PC-9 (cell line): ENCODE results near the gene CEP20. TPM values are rescaled to one million over a fixed set of nuclear protein-coding genes. Genes with fewer than 3 reads are reported as not detected.
A peak's percentile ranks its signal among the peaks of the same experiment; 100 is the strongest.

Experiments used
- BruUV-seq: library from RNA; stranded (reverse); fragments of 400-500 nt; replicated peaks from 2 replicates; lab custom pipeline; 2021; lab: Mats Ljungman, UMichigan
- CTCF ChIA-PET: fragments of 300-600 bp; sonication (Branson Sonifier 250); formaldehyde crosslinking; loops from one replicate; lab custom pipeline; 2022; ENCODE audit warnings: antibody characterized with exemption; lab: Charles Lee
- POLR2A ChIA-PET: fragments of 300-600 bp; sonication (Branson Sonifier 250); formaldehyde crosslinking; loops from one replicate; lab custom pipeline; 2022; ENCODE audit warnings: antibody characterized with exemption; ENCODE audit not compliant: unreplicated experiment; lab: Charles Lee
- DNase-seq, 2 experiments: peaks; one replicate each; pipeline versions ENCODE4 v3.0.0 to v3.0.0-alpha.2; 2015 to 2022; ENCODE audit warnings: mixed read lengths in 1 of 2
- H2AFZ ChIP-seq: fragments of 200-600 bp; sonication (generic); 2 replicates; pipeline ENCODE4 v1.8.1; 2017; ENCODE audit warnings: antibody characterized with exemption
- H3F3A ChIP-seq: fragments of 200-600 bp; sonication (generic); 2 replicates; pipeline ENCODE4 v1.8.1; 2017; ENCODE audit warnings: antibody characterized with exemption, mild to moderate bottlenecking, low read depth; ENCODE audit not compliant: insufficient read depth
- H3K27ac ChIP-seq: fragments of 200-600 bp; sonication (generic); 2 replicates; pipeline ENCODE4 v1.6.1; 2016; ENCODE audit warnings: mixed run types
- H3K27me3 ChIP-seq: fragments of 200-600 bp; sonication (generic); 2 replicates; pipeline ENCODE4 v1.6.1; 2016; ENCODE audit warnings: low read depth, mixed run types; ENCODE audit not compliant: insufficient read depth
- H3K36me3 ChIP-seq: fragments of 200-600 bp; sonication (generic); 2 replicates; pipeline ENCODE4 v1.6.1; 2016; ENCODE audit warnings: low read depth, mixed run types
- H3K4me1 ChIP-seq: fragments of 200-600 bp; sonication (generic); replicated peaks from 2 replicates; pipeline ENCODE4 v1.6.1; 2016; ENCODE audit warnings: mixed run types; ENCODE audit not compliant: insufficient read depth
- H3K4me2 ChIP-seq: fragments of 200-600 bp; sonication (generic); 2 replicates; pipeline ENCODE4 v1.6.1; 2017; ENCODE audit warnings: mixed run types
- H3K4me3 ChIP-seq: fragments of 200-600 bp; sonication (generic); 2 replicates; pipeline ENCODE4 v1.6.1; 2016; ENCODE audit warnings: mixed run types
- H3K79me2 ChIP-seq: fragments of 200-600 bp; sonication (generic); 2 replicates; pipeline ENCODE4 v1.6.1; 2017; ENCODE audit warnings: low read depth, mixed run types
- H3K9me2 ChIP-seq: fragments of 200-600 bp; sonication (generic); 2 replicates; pipeline ENCODE4 v1.8.1; 2017; ENCODE audit warnings: mild to moderate bottlenecking; ENCODE audit not compliant: insufficient read depth
- H3K9me3 ChIP-seq: fragments of 200-600 bp; sonication (generic); 2 replicates; pipeline ENCODE4 v1.8.1; 2016; ENCODE audit warnings: low read depth; ENCODE audit not compliant: insufficient read depth
- H4K20me1 ChIP-seq: fragments of 200-600 bp; sonication (generic); 2 replicates; pipeline ENCODE4 v1.8.1; 2017; ENCODE audit not compliant: insufficient read depth
- CTCF ChIP-seq: fragments of 200-600 bp; sonication (generic); conservative IDR thresholded peaks from 2 replicates; pipeline ENCODE4 v1.6.1; 2017; ENCODE audit warnings: mixed run types, antibody characterized with exemption, mild to moderate bottlenecking, moderate library complexity
- EZH2 ChIP-seq: fragments of 200-600 bp; sonication (generic); IDR thresholded peaks from 2 replicates; pipeline ENCODE4 v1.8.0; 2017; ENCODE audit warnings: antibody characterized with exemption, low read depth
- intact Hi-C: fragments of 100-400 bp; cut with micrococcal nuclease; formaldehyde crosslinking; loops from one replicate; pipeline ENCODE4 v1.10.0; 2022; ENCODE audit not compliant: unreplicated experiment
- total RNA-seq: library from RNA; stranded (reverse); gene quantifications from 2 replicates; pipeline ENCODE4 v1.2.3, GENCODE V29; 2021

Gene CEP20
- total RNA-seq, 1 experiment from 2014 or later: 125 TPM

- Histone ChIP-seq H3K4me3 (no peak overlapping the region), H3K4me1 (peaks cover 12% of the 10 kb centered on the region), H3K36me3 (no peaks in the 10 kb centered on the region), H2AFZ (no peak overlapping the region), H3K79me2 (no peaks in the 10 kb centered on the region), H3K4me2 (no peak overlapping the region), H3K27me3 (no peaks in the 10 kb centered on the region), H3K27ac (no peak overlapping the region), H4K20me1 (no peaks in the 10 kb centered on the region), H3F3A (peaks cover 12% of the 10 kb centered on the region; the same call in 1 of the 2 replicates), H3K9me3 (no peaks in the 10 kb centered on the region), H3K9me2 (no peaks in the 10 kb centered on the region)
- POLR2A ChIA-PET: no interaction called here
- no peak for TF ChIP-seq EZH2
- TF ChIP-seq CTCF: no peak
- DNase-seq: no peak
- intact Hi-C loops: no loop called here
- CTCF ChIA-PET: no interaction called here
- BruUV-seq: no TSS peak
Observed at GRCh38 chr16:15933781-15934180, 45.4 kb upstream of the CEP20 start.

GRCh38 chr16:15932939-15933338 lies 44.5 kb upstream of the CEP20 start:
- DNase-seq: peak in 1 of 2 experiments; percentile 56
- H3K27ac ChIP-seq: no peak overlapping the region
- H3K9me2 ChIP-seq: no peaks in the 10 kb centered on the region
- BruUV-seq: no TSS peak
- intact Hi-C loops: no loop called here
- no peaks in the 10 kb centered on the region for H3K27me3 ChIP-seq
- no peak overlapping the region for H3K4me3 ChIP-seq
- no peak overlapping the region for H2AFZ ChIP-seq
- peaks cover 12% of the 10 kb centered on the region; the same call in 1 of the 2 replicates for H3F3A ChIP-seq
- no peaks in the 10 kb centered on the region for H3K79me2 ChIP-seq
- ChIA-PET CTCF (interaction anchor here (1.0 kb wide), 1 partner anchor 9 kb away, joined by 5 read pairs; no protein-coding TSS in a partner anchor), POLR2A (no interaction called here)
- no peaks in the 10 kb centered on the region for H4K20me1 ChIP-seq
- H3K4me1 ChIP-seq: peaks cover 19% of the 10 kb centered on the region
- no peaks in the 10 kb centered on the region for H3K9me3 ChIP-seq
- no peak for TF ChIP-seq EZH2
- no peak for TF ChIP-seq CTCF
- no peak overlapping the region for H3K4me2 ChIP-seq
- H3K36me3 ChIP-seq: no peaks in the 10 kb centered on the region

GRCh38 chr16:15928261-15929104 lies 40.1 kb upstream of the CEP20 start:
- Histone ChIP-seq H3F3A (peaks cover 15% of the 10 kb centered on the region), H3K9me2 (no peaks in the 10 kb centered on the region), H3K27ac (no peak overlapping the region), H4K20me1 (no peaks in the 10 kb centered on the region), H3K4me1 (peaks cover 19% of the 10 kb centered on the region), H3K36me3 (no peaks in the 10 kb centered on the region), H3K4me3 (no peak overlapping the region), H3K9me3 (no peaks in the 10 kb centered on the region), H3K27me3 (no peaks in the 10 kb centered on the region), H3K4me2 (peak overlapping the region; percentile 23), H3K79me2 (no peaks in the 10 kb centered on the region), H2AFZ (no peak overlapping the region)
- ChIA-PET CTCF (interaction anchor here (0.8 kb wide), 1 partner anchor 43 kb away, joined by 3 read pairs; no protein-coding TSS in a partner anchor), POLR2A (interaction anchor here (0.6 to 0.7 kb wide), 6 partner anchors 38 to 1565 kb away, joined by 3 to 5 read pairs (median 3); partner anchors contain the start of gene CEP20)
- DNase-seq: peak in 1 of 2 experiments; percentile 33
- BruUV-seq: no TSS peak
- intact Hi-C loops: no loop called here
- TF ChIP-seq EZH2 (no peak), CTCF (no peak)
